Frontal cortex (tissue), 4 donors: ENCODE results near the gene ITM2A. TPM values are rescaled to one million over a fixed set of nuclear protein-coding genes. Genes with fewer than 3 reads are reported as not detected.

Experiments used
- DNase-seq, 2 donors: peaks; one replicate each; pipeline ENCODE4 v3.0.0; 2012; ENCODE audit warnings: low spot score in 2 of 2
- FAIRE-seq: peaks from 2 replicates; lab custom pipeline; 2012; peaks lifted over from hg19 to GRCh38; lab: Jason Lieb, UNC
- total RNA-seq: library from RNA; depleted of rRNA; stranded (reverse); fragments of >200 nt; gene quantifications from one replicate; pipeline ENCODE4 v1.2.3, GENCODE V29; 2014
- donor health status: control.
- donor health status: control.
- donor health status: control.

ITM2A gene
- 71.3 TPM for total RNA-seq

GRCh38 chrX:79366873-79367749 is at the start of gene ITM2A:
Gene ITM2A (minus strand): TSS chrX:79367334. CDS start chrX:79367215, 119 bp downstream.
- peak in 1 of 2 donors; percentile 2 for DNase-seq
- FAIRE-seq: no peak

GRCh38 chrX:79415056-79415455 is 47.9 kb upstream of the ITM2A start:
- DNase-seq: no peak
- FAIRE-seq: no peak

GRCh38 chrX:79413963-79414362 is 46.8 kb upstream of the ITM2A start:
- FAIRE-seq (no peak), DNase-seq (no peak)

GRCh38 chrX:79412972-79413371 is 45.8 kb upstream of the ITM2A start:
- DNase-seq: no peak

GRCh38 chrX:79412166-79412565 is 45.0 kb upstream of the ITM2A start:
- no peak for FAIRE-seq
- no peak for DNase-seq

More at GRCh38 chrX:79412972-79413371, 45.8 kb upstream of the ITM2A start:
- FAIRE-seq: no peak

GRCh38 chrX:79409657-79410056 is 42.5 kb upstream of the ITM2A start:
- DNase-seq (no peak), FAIRE-seq (no peak)

- DNase-seq: no peak
- no peak for FAIRE-seq
Observed at GRCh38 chrX:79408623-79409322, 41.6 kb upstream of the ITM2A start.

GRCh38 chrX:79400623-79401022 is 33.5 kb upstream of the ITM2A start:
- DNase-seq (no peak), FAIRE-seq (no peak)

- no peak for FAIRE-seq
- DNase-seq: no peak
Observed at GRCh38 chrX:79375340-79375739, 8.2 kb upstream of the ITM2A start.

GRCh38 chrX:79371640-79372039 is 4.5 kb upstream of the ITM2A start:
- FAIRE-seq: no peak
- no peak for DNase-seq

- DNase-seq: no peak
- no peak for FAIRE-seq
Observed at GRCh38 chrX:79371101-79371500, 4.0 kb upstream of the ITM2A start.

- FAIRE-seq: no peak
- DNase-seq: no peak
Observed at GRCh38 chrX:79369871-79370270, 2.7 kb upstream of the ITM2A start.

GRCh38 chrX:79368441-79368840 is 1.3 kb upstream of the ITM2A start:
- DNase-seq: no peak
- FAIRE-seq: no peak

GRCh38 chrX:79367907-79368306 is 773 bp upstream of the ITM2A start:
- DNase-seq: no peak

GRCh38 chrX:79366556-79366872 is 620 bp downstream of the ITM2A start:
- DNase-seq: no peak
- no peak for FAIRE-seq

More at GRCh38 chrX:79367907-79368306, 773 bp upstream of the ITM2A start:
- FAIRE-seq: no peak

- no peak for FAIRE-seq
- DNase-seq: no peak
Observed at GRCh38 chrX:79365591-79365990, 1.5 kb downstream of the ITM2A start.

GRCh38 chrX:79364306-79364705 is 2.8 kb downstream of the ITM2A start:
- DNase-seq (no peak), FAIRE-seq (no peak)

GRCh38 chrX:79361192-79361870 is 5.8 kb downstream of the ITM2A start:
- FAIRE-seq (no peak), DNase-seq (no peak)

- DNase-seq (no peak), FAIRE-seq (no peak)
Observed at GRCh38 chrX:79336869-79337815, 30.0 kb downstream of the ITM2A start.

GRCh38 chrX:79330022-79330421 is 37.1 kb downstream of the ITM2A start:
- no peak for DNase-seq
- FAIRE-seq: no peak
